PC-9 (cell line): ENCODE results near the gene MDP1. TPM values are rescaled to one million over a fixed set of nuclear protein-coding genes. Genes with fewer than 3 reads are reported as not detected.

ENCODE experiments used
- BruUV-seq: library from RNA; stranded (reverse); fragments of 400-500 nt; replicated peaks from 2 replicates; lab custom pipeline; 2021; lab: Mats Ljungman, UMichigan
- CTCF ChIA-PET: fragments of 300-600 bp; sonication (Branson Sonifier 250); formaldehyde crosslinking; loops from one replicate; lab custom pipeline; 2022; ENCODE audit warnings: antibody characterized with exemption; lab: Charles Lee
- POLR2A ChIA-PET: fragments of 300-600 bp; sonication (Branson Sonifier 250); formaldehyde crosslinking; loops from one replicate; lab custom pipeline; 2022; ENCODE audit warnings: antibody characterized with exemption; ENCODE audit not compliant: unreplicated experiment; lab: Charles Lee
- DNase-seq, 2 experiments: peaks; one replicate each; pipeline versions ENCODE4 v3.0.0 to v3.0.0-alpha.2; 2015 to 2022; ENCODE audit warnings: mixed read lengths in 1 of 2
- H2AFZ ChIP-seq: fragments of 200-600 bp; sonication (generic); 2 replicates; pipeline ENCODE4 v1.8.1; 2017; ENCODE audit warnings: antibody characterized with exemption
- H3F3A ChIP-seq: fragments of 200-600 bp; sonication (generic); 2 replicates; pipeline ENCODE4 v1.8.1; 2017; ENCODE audit warnings: antibody characterized with exemption, mild to moderate bottlenecking, low read depth; ENCODE audit not compliant: insufficient read depth
- H3K27ac ChIP-seq: fragments of 200-600 bp; sonication (generic); 2 replicates; pipeline ENCODE4 v1.6.1; 2016; ENCODE audit warnings: mixed run types
- H3K27me3 ChIP-seq: fragments of 200-600 bp; sonication (generic); 2 replicates; pipeline ENCODE4 v1.6.1; 2016; ENCODE audit warnings: low read depth, mixed run types; ENCODE audit not compliant: insufficient read depth
- H3K36me3 ChIP-seq: fragments of 200-600 bp; sonication (generic); 2 replicates; pipeline ENCODE4 v1.6.1; 2016; ENCODE audit warnings: low read depth, mixed run types
- H3K4me1 ChIP-seq: fragments of 200-600 bp; sonication (generic); replicated peaks from 2 replicates; pipeline ENCODE4 v1.6.1; 2016; ENCODE audit warnings: mixed run types; ENCODE audit not compliant: insufficient read depth
- H3K4me2 ChIP-seq: fragments of 200-600 bp; sonication (generic); 2 replicates; pipeline ENCODE4 v1.6.1; 2017; ENCODE audit warnings: mixed run types
- H3K4me3 ChIP-seq: fragments of 200-600 bp; sonication (generic); 2 replicates; pipeline ENCODE4 v1.6.1; 2016; ENCODE audit warnings: mixed run types
- H3K79me2 ChIP-seq: fragments of 200-600 bp; sonication (generic); 2 replicates; pipeline ENCODE4 v1.6.1; 2017; ENCODE audit warnings: low read depth, mixed run types
- H3K9me2 ChIP-seq: fragments of 200-600 bp; sonication (generic); 2 replicates; pipeline ENCODE4 v1.8.1; 2017; ENCODE audit warnings: mild to moderate bottlenecking; ENCODE audit not compliant: insufficient read depth
- H3K9me3 ChIP-seq: fragments of 200-600 bp; sonication (generic); 2 replicates; pipeline ENCODE4 v1.8.1; 2016; ENCODE audit warnings: low read depth; ENCODE audit not compliant: insufficient read depth
- H4K20me1 ChIP-seq: fragments of 200-600 bp; sonication (generic); 2 replicates; pipeline ENCODE4 v1.8.1; 2017; ENCODE audit not compliant: insufficient read depth
- CTCF ChIP-seq: fragments of 200-600 bp; sonication (generic); conservative IDR thresholded peaks from 2 replicates; pipeline ENCODE4 v1.6.1; 2017; ENCODE audit warnings: mixed run types, antibody characterized with exemption, mild to moderate bottlenecking, moderate library complexity
- EZH2 ChIP-seq: fragments of 200-600 bp; sonication (generic); IDR thresholded peaks from 2 replicates; pipeline ENCODE4 v1.8.0; 2017; ENCODE audit warnings: antibody characterized with exemption, low read depth
- intact Hi-C: fragments of 100-400 bp; cut with micrococcal nuclease; formaldehyde crosslinking; loops from one replicate; pipeline ENCODE4 v1.10.0; 2022; ENCODE audit not compliant: unreplicated experiment
- total RNA-seq: library from RNA; stranded (reverse); gene quantifications from 2 replicates; pipeline ENCODE4 v1.2.3, GENCODE V29; 2021

Gene MDP1
- total RNA-seq, 1 experiment from 2014 or later, result 8.7 TPM

- DNase-seq, result no peak
- Histone ChIP-seq H3K79me2 (peaks cover 15% of the 10 kb centered on the region), H3K9me2 (no peaks in the 10 kb centered on the region), H3K4me1 (peaks cover 10% of the 10 kb centered on the region; the same call in 1 of the 2 replicates), H3K27me3 (no peaks in the 10 kb centered on the region), H2AFZ (no peak overlapping the region), H3K27ac (no peak overlapping the region), H3K36me3 (no peaks in the 10 kb centered on the region), H3K4me2 (peak overlapping the region; percentile 80), H3F3A (peaks cover 14% of the 10 kb centered on the region; the same call in 1 of the 2 replicates), H3K4me3 (peak overlapping the region; percentile 73; the same call in 1 of the 2 replicates), H4K20me1 (no peaks in the 10 kb centered on the region; the same call in 1 of the 2 replicates), H3K9me3 (no peaks in the 10 kb centered on the region)
- TF ChIP-seq EZH2 (no peak), CTCF (no peak)
- intact Hi-C loops, result no loop called here
- ChIA-PET POLR2A (interaction anchor here (0.7 kb wide), 1 partner anchor 84 kb away, joined by 3 read pairs; the partner anchor contains the start of genes DHRS1 and NOP9), CTCF (interaction anchor here (0.8 kb wide), 1 partner anchor 81 kb away, joined by 3 read pairs; no protein-coding TSS in a partner anchor)
- BruUV-seq, result no TSS peak
Observed at GRCh38 chr14:24216345-24216699, 456 bp upstream of the MDP1 start.

- ChIA-PET POLR2A (interaction anchor here (0.6 to 0.8 kb wide), 3 partner anchors 54 to 99 kb away, joined by 3 to 4 read pairs (median 3); partner anchors contain the start of genes DCAF11, NOP9 and NRL), CTCF (interaction anchor here (0.7 kb wide), 1 partner anchor 100 kb away, joined by 3 read pairs; the partner anchor contains the start of gene DCAF11)
- Histone ChIP-seq H3K36me3 (no peaks in the 10 kb centered on the region), H3K79me2 (peaks cover 13% of the 10 kb centered on the region), H3K27me3 (no peaks in the 10 kb centered on the region), H3F3A (peaks cover 14% of the 10 kb centered on the region; the same call in 1 of the 2 replicates), H3K9me2 (no peaks in the 10 kb centered on the region), H2AFZ (peak overlapping the region; percentile 90; the same call in 1 of the 2 replicates), H3K4me1 (peaks cover 10% of the 10 kb centered on the region; the same call in 1 of the 2 replicates), H3K4me3 (peak overlapping the region; percentile 75), H3K27ac (peak overlapping the region; percentile 88), H3K4me2 (peak overlapping the region; percentile 91), H3K9me3 (no peaks in the 10 kb centered on the region), H4K20me1 (no peaks in the 10 kb centered on the region)
- DNase-seq, result no peak
- intact Hi-C loops, result loop anchor here (1.0 to 2.0 kb wide), 3 partner anchors 19 to 67 kb away; partner anchors contain the start of genes IRF9, PSME2, RNF31 and TM9SF1
- no TSS peak for BruUV-seq
- TF ChIP-seq CTCF, result no peak
- no peak for TF ChIP-seq EZH2
Observed at GRCh38 chr14:24213866-24214662, 1.8 kb downstream of the MDP1 start.
